GM19467 (cell line): ENCODE measurements around the gene STAG1.
A peak's percentile ranks its signal among the peaks of the same experiment; 100 is the strongest.
"Not testable (repeated sequence)": the region's sequence is repeated elsewhere in the genome, so short reads cannot be mapped to it uniquely, and the experiment has no call there.

ENCODE experiments used
- ATAC-seq: cut with Tn5 transposase; IDR thresholded peaks from one replicate; pipeline ENCODE4 v1.9.1; 2021; ENCODE audit warnings: mild to moderate bottlenecking, moderate library complexity; ENCODE audit not compliant: unreplicated experiment

STAG1 gene

DNA sequence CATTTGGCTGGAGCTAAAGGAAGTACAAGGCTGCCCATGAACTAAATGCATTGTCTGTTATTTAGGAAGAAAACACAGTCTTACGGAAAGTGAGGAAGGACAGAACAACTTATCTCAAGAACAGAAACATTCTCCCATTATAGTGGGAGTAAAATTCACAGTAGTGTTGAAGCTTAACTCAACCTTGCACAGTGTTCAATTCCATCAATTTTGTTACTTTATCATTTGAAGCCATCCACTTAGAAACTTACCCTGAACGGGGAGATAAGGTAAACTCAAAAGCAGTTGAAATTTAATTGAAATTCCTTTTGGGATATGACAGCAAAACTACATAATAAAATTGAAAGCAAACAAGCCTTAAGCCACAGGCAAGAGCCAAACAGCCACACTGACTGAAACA, 315.1 kb downstream of the STAG1 start:
- no peak for ATAC-seq

DNA sequence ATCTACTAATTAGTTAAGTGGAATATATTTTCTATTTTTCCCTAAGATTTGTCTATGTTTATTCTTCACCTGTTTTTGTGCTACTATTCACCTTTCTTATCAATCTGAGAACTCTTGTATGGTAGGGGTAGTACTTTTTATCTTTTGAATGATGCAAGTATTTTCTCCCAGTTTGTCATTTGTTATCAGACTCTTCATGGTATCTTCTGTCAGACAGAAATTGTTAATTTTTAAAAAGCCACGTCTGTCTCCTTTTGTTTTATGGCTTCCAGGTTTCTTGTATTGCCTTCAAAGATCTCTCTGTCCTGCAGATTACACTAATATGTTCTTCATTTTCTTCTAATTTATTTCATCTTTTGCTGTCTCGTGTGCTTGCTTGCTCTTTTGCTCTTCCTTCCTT, 317.7 kb downstream of the STAG1 start:
- ATAC-seq, result no peak

DNA sequence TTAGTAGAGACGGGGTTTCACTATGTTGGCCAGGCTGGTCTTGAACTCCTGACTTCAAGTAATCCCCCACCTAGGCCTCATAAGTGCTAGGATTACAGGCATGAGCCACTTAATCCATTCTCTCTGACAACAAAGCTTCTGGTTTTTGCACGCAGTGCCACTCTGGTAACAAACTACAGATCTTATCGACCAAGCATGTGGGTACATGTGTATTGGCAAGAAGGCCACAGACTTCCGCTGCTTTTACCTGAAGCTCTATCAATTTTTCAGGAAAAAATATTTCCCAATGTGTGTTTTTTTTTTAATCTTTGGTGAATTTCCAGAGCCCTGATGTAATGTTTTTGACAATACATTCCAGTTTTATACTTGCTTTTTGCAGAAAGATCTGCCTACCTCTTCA, 319.5 kb downstream of the STAG1 start:
- no peak for ATAC-seq

DNA sequence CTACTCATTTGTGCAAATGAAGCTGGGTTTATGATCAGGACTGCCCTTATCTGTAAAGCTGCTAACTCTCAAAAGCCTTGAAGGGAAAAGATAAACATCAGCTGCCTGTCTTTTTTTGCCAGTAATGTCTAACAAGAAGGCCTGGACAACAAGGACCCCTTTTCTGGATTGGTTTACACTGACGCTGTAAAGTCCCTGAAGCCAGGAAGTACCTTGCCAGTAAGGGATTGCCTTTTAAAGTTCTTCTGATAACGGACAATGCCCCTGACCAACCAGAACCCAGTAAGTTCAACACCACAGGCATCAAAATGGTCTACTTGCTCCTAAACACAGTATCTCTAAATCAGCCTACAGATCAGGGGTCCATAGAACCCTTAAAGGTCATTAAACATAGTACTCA, 324.0 kb downstream of the STAG1 start:
- no peak for ATAC-seq

DNA sequence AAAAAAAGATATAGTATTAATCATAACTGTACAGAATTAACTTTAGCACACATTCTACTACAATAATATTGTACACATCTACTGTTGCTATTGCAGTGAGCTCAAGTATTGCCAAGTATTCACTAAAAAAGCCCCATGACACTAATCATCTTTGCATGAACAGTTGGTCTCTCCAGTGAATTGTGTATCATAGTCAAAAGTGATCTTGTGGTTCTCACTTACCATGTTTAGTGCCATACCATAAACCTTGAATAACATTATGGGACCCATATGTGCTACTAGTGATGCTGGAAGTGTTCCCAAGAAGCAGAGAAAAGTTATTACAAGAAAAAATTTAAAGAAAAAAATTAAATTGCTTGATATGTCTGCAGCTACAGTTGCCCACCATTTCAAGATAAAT, 324.9 kb downstream of the STAG1 start:
- no peak for ATAC-seq

DNA sequence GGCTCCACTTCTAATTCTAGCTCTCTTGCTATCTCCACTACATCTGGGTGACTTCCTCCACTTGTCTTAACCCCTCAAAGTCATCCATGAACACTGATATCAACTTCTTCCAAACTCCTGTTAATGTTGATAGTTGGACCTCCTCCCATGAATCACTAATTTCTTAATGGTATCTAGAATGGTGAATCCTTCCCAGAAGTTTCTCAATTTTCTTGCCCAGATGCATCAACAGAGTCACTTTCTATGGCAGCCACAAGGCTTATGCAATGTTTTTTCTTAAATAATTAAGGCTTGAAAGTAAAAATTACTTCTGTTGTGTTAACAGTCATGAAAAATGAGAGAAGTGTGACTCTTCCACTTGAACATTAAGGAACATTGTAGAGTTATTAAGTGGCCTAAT, 337.7 kb downstream of the STAG1 start:
- no peak for ATAC-seq

DNA sequence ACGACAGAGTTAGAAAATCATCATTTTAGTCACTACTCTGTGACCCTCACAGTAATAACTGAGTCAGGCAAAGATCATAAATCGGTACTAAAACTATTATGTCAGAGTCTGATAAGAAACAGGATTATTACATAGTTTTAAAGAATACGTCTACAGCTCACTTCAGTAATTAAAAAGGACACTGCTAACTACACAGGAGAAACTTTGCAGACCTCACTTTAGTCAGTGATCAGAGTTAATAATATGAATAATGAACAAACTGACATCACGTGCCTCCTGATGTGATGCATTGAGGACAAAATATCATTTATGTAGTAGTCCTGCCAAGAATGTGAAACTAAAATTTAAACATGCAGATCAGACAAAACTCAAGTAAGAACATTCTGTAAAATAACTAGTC, 339.9 kb downstream of the STAG1 start:
- no peak for ATAC-seq

DNA sequence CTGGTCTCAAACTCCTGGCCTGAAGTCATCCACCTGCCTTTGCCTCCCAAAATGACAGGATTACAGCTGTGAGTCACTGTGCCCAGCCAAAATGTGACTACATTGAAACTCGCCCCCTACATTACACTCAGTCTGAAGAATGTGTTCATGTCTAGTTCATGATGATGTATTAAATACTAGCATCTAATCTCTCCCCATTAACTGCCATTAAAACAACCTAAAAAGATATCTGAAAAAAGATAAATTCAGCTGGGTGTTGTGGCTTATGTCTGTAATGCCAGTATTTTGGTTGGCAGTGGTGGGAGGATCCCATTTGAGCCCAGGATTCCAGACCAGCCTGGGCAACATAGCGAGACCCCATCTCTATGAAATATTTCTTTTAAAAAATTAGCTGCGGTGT, 342.6 kb downstream of the STAG1 start:
- no peak for ATAC-seq

DNA sequence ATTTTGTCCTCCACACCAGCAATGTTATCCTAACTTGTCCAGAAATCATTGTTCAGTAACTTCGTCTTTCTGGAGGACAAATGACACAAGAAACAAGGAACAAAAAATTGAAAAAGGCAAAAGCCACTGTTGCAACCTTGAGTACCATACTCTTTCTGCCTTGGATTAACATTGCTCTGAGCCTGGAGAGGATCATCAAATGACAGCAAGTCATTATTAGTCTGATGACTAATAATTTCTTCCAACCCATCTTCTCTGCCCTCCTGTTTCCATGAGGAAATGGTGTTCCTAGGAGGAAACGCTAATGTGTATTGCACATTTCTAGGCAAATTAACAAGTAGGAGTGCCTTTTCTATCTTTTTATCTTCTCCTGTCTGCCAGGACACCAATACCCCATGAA, 348.1 kb downstream of the STAG1 start:
- ATAC-seq, result no peak

DNA sequence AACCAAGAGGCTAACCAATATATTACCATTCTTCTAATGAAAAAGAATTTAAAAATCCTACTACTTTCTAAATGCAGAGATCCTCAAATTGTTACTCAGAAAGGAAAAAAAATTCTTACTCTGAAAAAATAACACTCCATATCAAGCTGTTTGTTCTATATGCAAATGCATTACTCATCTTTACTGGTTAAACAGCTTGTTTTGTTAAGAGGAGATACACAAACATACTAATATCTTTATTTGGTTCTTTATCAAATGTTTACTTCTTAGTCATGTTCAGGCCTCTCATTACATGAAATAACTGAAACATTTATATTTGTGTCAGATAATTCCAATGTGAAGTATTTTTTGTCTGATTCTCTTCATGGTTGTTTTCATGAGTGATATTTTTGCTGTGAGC, 355.3 kb downstream of the STAG1 start:
- no peak for ATAC-seq

DNA sequence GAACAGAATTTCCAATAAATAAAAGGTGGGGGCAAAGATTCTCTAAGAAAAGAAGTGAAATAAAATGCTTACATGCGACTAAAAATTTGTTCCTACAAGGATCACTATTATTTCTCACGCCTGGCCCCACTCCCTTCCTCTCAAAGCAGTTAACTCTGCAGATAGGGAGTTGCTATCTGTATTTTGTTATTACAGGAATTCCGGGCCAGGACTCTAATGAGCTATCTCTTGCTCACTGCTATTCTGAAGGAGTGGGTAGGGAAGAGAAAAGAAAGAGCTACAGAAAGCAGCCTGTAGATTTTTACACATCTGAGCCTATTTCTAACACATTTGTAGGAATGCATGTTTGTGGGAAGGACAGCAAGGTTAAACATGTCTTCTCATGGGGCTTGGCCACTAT, 361.6 kb downstream of the STAG1 start:
- no peak for ATAC-seq

DNA sequence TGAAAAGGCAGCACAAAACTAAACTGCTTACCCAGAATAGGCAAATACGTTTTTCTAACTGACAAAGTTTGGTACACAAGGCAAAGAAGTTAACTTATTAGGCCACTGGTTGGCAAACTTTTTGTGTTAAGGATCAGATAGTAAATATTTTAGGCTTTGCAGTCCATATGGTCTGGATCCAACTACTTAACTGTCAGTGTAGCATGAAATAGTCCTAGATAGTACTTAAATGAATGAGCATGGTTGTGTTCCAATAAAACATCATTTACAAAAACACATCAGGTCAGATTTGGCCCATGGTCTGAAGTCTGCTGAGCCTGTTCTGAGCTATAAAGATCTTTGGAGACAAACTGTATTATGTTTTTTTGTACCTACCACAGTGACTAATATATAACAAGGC, 365.1 kb downstream of the STAG1 start:
- no peak for ATAC-seq

DNA sequence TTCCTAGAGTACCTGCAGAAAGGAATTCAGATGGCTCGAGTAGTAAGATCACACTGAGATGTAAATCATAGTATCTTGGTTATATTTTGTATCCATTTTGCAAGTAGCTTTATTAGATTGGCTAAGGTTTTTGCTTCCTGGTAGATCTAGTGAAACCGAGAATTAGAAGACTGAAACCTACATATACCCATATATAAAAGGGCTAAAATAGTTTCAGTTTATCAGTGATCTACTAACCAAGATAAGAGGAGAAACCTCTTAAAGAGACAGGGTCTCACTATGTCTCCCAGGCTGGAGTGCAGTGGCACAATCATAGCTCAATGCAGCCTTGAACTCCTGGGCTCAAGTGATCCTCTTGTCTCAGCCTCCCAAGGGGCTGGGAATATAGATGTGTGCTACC, 366.7 kb downstream of the STAG1 start:
- ATAC-seq, result peak; percentile 92

DNA sequence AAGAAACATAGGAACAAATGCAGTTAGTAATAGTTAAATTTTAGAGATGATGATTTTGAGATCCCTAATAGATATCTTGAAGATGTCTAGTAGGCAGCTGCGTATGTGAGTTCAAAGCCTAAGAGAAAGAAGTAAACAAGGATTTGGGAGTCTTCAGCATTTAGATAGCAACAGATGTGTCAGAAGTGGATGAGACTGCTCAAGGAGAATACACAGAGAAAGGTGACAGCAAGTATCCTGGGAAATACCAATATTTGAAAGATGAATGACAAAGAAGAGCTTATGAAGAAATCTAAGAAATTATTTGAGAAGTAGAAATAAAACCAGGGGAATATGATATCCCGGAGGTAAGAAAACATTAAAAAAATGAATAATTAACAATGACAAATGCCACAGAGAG, 371.1 kb downstream of the STAG1 start:
- ATAC-seq, result no peak

DNA sequence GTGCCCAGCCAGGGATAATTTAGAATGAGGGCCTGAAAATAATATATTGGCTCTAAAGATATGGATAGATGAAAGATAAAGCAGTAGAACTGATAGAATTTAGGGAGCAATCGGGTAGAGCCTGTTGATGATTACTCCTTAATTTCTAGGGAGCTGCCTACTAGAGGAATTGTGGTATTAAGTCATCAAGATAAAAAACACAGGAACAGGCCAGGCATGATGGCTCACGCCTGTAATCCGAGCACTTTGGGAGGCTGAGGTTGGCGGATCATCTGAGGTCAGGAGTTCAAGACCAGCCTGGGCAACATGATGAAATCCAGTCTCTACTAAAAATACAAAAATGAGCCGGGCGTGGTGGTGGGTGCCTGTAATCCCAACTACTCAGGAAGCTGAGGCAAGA, 371.6 kb downstream of the STAG1 start:
- no peak for ATAC-seq

DNA sequence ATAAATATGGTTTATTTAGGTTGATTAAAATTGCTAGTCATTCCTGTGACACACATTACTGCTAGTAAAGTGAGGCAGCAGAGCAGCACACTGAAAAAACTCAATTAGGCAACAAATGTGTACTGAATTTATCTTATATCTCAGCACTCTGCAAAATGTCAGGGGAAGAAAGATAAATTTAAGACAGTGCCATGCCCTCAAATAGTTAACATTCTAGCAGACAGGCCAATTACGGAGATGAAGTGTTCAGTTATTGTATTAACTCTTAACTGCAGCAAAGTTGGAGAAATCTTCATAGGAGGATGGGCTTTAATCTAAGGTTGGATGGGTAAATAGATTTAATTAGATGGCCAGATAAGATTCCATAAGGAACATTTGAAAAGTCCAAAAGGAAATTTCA, 374.2 kb downstream of the STAG1 start:
- no peak for ATAC-seq

DNA sequence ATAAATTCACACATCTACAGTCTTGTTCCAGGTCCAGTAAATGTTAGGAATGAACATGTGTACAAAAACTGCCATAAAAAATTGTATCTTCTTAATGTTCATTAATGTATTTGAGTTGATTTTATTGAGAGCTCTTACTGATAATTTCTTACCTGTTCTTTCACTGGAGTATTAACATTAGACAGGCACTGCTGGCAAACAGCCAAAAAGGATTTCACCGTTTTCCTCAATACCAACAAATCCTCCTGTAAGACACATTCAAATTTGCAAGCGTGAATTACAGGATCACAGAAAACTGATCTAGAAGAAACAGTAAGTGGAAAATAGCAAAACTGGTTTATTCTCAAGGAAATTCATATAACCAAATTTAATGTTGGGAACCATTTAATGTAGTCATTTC, 374.7 kb downstream of the STAG1 start:
- ATAC-seq, result no peak

DNA sequence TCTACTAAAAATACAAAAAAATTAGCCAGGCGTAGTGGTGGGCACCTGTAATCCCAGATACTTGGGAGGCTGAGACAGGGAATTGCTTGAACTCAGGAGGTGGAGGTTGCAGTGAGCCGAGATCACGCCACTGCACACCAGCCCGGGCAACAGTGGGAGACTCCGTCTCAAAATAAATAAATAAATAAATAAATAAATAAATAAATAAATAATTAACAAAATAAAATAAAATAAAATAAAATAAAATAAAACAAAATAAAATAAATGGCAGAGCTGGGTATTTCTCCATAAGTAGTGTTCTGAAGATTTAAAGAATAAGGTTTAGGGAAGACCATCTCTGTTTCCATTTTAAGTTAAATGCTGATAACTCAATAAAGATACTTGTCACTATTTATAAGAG, 376.4 kb downstream of the STAG1 start:
- ATAC-seq, result not testable (repeated sequence)

DNA sequence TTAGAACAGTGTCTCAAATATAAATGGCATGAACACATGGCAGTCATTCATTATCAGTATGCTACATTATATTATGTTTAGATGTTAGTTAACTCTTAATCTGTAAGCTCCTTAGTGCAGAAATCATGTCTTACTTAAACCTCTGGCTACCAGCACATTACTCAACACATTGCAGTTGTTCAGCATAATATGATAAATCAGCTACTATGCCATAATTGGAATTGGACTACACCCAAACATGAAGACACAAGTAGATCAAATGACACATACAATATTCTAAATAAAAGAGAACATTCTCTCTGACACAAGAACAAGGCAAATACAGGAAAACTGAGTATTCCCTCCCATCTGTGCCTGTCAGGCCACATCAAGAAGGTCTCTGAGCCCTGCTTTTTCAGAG, 385.9 kb downstream of the STAG1 start:
- no peak for ATAC-seq

DNA sequence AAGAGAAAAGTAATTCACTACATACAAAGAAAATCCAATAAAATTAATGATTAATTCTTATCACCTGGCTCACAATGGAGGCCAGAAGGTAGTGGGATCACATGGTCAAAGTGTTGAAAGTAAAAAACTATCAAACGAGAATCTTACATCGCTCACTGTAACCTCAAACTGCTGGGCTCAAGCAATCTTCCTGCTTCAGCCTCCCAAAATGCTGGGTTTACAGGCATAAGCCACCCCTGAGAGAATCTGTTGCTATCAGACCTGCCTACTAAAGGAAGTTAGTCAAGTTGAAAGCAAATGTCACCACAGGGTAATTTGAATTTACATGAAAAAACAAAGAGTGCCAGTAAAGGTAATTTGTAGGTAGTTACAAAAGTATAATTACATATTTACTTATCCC, 398.7 kb downstream of the STAG1 start:
- ATAC-seq, result peak; percentile 64

DNA sequence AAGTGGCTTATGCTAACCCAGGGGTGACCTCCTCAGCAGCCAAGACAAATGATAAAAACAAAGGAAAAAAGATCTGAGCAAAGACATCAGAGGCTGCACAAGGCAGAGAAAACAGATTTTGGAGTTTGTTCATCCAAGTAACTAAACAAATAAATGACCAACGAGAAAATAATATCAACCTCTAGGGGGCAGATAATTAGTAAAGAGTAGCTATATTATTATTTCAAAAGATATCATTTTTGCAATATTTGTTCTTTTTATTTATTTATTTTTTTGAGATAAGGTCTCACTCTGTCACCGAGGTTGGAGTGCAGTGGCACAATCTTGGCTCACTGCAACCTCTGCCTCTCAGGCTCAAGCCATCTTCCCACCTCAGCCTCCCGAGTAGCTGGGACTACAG, 400.3 kb downstream of the STAG1 start:
- ATAC-seq, result no peak

DNA sequence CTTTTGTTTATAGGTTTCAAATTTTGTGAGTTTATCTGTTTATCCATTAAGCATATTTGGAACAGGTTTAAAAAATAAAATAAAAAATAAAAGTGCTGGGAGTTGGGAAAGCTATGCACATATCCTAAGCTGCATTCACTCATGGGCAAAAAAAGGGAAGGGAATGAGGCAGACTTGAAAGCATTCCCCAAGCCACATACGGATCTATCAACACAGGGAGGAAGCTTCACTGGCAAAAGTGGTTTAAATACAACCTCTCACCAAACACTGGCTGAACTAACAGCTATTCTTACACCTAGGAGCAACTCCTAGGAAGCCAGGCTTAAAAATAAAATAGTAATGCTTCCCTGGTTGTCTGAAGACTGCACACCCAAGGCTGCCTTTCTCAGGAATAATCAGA, 400.8 kb downstream of the STAG1 start:
- ATAC-seq, result no peak

DNA sequence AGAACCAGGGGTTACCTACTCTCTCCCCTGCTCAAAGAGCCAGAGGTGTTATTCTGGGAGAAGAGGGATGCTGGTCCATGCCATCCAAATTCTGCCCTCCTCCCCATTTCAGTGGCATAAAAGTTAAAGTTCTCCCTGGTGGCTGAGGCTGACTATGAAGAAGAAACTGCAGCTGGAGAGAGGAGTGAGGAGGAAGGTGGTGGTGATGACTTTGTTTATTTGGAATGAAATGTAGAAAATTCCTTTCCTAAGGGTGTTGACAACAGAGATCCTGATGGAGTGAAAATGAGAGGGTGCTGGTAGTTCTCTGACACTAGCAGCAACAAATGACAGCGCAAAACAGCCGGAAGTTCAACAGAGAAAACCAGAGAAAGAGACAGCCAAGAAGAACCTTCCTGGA, 401.6 kb downstream of the STAG1 start:
- ATAC-seq, result no peak

DNA sequence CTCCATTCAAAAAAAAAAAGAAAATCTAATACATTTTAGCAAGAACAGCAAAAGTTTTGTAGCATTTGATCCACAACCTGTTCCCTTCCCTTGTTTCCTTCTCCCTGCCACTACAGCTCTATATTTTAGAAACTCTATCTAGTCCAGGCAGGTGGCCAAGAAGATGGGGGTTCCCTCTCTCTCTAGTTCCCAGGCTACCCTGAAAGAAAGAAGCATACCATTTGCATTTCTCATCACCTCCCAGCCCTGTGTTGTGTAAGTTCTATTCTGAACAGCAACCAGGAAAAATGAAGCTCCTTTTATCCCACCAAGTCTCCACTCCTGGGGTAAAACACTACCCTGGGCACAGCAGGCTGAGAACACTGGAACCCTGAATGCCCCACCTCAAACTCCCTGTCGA, 402.0 kb downstream of the STAG1 start:
- no peak for ATAC-seq
